ENCODE data around the gene NMNAT3. TPM values are rescaled to one million over a fixed set of nuclear protein-coding genes. Genes with fewer than 3 reads are reported as not detected.

NMNAT3 gene
- total RNA-seq, 1 experiment from 2014 or later = 4.6 TPM

- no peak overlapping the region for H3K27ac Mint-ChIP-seq
- H3K27me3 Mint-ChIP-seq (ENCODE audit: low read depth) = peaks cover 4% of the 10 kb centered on the region
- no peaks in the 10 kb centered on the region for H3K9me3 Mint-ChIP-seq
- no peak overlapping the region for H3K4me3 Mint-ChIP-seq
- CTCF ChIA-PET = no interaction called here
- no peak for ATAC-seq
- peaks cover 8% of the 10 kb centered on the region; the same call in 1 of the 2 replicates for H3K4me1 Mint-ChIP-seq
- TF ChIP-seq KAT7 (CRISPR knock-in tag; IDR thresholded peaks at IDR 0.05; ENCODE audit: borderline replicate concordance) (no peak), TCF7 (CRISPR knock-in tag; IDR thresholded peaks at IDR 0.05; ENCODE audit: low read depth) (no peak), TP53 (CRISPR knock-in tag; IDR thresholded peaks at IDR 0.05) (no peak), ATF1 (CRISPR knock-in tag; IDR thresholded peaks at IDR 0.05) (no peak), HMGXB4 (CRISPR knock-in tag; IDR thresholded peaks at IDR 0.05) (no peak), NFYB (CRISPR knock-in tag; conservative IDR thresholded peaks at IDR 0.05; ENCODE audit: low read depth) (no peak), MLX (CRISPR knock-in tag; IDR thresholded peaks at IDR 0.05) (no peak)
- TF ChIP-seq, protein P1, sequence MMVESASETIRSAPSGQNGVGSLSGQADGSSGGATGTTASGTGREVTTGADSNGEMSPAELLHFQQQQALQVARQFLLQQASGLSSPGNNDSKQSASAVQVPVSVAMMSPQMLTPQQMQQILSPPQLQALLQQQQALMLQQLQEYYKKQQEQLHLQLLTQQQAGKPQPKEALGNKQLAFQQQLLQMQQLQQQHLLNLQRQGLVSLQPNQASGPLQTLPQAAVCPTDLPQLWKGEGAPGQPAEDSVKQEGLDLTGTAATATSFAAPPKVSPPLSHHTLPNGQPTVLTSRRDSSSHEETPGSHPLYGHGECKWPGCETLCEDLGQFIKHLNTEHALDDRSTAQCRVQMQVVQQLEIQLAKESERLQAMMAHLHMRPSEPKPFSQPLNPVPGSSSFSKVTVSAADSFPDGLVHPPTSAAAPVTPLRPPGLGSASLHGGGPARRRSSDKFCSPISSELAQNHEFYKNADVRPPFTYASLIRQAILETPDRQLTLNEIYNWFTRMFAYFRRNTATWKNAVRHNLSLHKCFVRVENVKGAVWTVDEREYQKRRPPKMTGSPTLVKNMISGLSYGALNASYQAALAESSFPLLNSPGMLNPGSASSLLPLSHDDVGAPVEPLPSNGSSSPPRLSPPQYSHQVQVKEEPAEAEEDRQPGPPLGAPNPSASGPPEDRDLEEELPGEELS (CRISPR knock-in tag; IDR thresholded peaks at IDR 0.05) = no peak
- TF ChIP-seq, protein P2, sequence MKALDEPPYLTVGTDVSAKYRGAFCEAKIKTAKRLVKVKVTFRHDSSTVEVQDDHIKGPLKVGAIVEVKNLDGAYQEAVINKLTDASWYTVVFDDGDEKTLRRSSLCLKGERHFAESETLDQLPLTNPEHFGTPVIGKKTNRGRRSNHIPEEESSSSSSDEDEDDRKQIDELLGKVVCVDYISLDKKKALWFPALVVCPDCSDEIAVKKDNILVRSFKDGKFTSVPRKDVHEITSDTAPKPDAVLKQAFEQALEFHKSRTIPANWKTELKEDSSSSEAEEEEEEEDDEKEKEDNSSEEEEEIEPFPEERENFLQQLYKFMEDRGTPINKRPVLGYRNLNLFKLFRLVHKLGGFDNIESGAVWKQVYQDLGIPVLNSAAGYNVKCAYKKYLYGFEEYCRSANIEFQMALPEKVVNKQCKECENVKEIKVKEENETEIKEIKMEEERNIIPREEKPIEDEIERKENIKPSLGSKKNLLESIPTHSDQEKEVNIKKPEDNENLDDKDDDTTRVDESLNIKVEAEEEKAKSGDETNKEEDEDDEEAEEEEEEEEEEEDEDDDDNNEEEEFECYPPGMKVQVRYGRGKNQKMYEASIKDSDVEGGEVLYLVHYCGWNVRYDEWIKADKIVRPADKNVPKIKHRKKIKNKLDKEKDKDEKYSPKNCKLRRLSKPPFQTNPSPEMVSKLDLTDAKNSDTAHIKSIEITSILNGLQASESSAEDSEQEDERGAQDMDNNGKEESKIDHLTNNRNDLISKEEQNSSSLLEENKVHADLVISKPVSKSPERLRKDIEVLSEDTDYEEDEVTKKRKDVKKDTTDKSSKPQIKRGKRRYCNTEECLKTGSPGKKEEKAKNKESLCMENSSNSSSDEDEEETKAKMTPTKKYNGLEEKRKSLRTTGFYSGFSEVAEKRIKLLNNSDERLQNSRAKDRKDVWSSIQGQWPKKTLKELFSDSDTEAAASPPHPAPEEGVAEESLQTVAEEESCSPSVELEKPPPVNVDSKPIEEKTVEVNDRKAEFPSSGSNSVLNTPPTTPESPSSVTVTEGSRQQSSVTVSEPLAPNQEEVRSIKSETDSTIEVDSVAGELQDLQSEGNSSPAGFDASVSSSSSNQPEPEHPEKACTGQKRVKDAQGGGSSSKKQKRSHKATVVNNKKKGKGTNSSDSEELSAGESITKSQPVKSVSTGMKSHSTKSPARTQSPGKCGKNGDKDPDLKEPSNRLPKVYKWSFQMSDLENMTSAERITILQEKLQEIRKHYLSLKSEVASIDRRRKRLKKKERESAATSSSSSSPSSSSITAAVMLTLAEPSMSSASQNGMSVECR (CRISPR knock-in tag; IDR thresholded peaks at IDR 0.05; ENCODE audit: borderline replicate concordance) = no peak
- no peak for DNase-seq (ENCODE audit: low spot score)
- H3K36me3 Mint-ChIP-seq = peaks cover 4% of the 10 kb centered on the region; the same call in 1 of the 2 replicates
- POLR2A ChIA-PET = no interaction called here
These were observed 159.5 kb downstream of the NMNAT3 start for GRCh38 chr3:139518306-139518705.

GRCh38 chr3:139517321-139518065 lies 160.3 kb downstream of the NMNAT3 start:
- ATAC-seq = no peak
- ChIA-PET CTCF (no interaction called here), POLR2A (no interaction called here)
- no peak overlapping the region for H3K27ac Mint-ChIP-seq
- no peaks in the 10 kb centered on the region; the same call in 1 of the 2 replicates for H3K27me3 Mint-ChIP-seq (ENCODE audit: low read depth)
- H3K4me3 Mint-ChIP-seq = no peak overlapping the region
- no peaks in the 10 kb centered on the region for H3K36me3 Mint-ChIP-seq
- no peak for DNase-seq (ENCODE audit: low spot score)
- no peaks in the 10 kb centered on the region for H3K9me3 Mint-ChIP-seq
- H3K4me1 Mint-ChIP-seq = peaks cover 4% of the 10 kb centered on the region; the same call in 1 of the 2 replicates
- TF ChIP-seq, protein P3, sequence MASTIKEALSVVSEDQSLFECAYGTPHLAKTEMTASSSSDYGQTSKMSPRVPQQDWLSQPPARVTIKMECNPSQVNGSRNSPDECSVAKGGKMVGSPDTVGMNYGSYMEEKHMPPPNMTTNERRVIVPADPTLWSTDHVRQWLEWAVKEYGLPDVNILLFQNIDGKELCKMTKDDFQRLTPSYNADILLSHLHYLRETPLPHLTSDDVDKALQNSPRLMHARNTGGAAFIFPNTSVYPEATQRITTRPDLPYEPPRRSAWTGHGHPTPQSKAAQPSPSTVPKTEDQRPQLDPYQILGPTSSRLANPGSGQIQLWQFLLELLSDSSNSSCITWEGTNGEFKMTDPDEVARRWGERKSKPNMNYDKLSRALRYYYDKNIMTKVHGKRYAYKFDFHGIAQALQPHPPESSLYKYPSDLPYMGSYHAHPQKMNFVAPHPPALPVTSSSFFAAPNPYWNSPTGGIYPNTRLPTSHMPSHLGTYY (CRISPR knock-in tag; IDR thresholded peaks at IDR 0.05) = no peak
- no peak for TF ChIP-seq JAZF1 (CRISPR knock-in tag; IDR thresholded peaks at IDR 0.05)
- no peak for TF ChIP-seq ZSCAN18 (CRISPR knock-in tag; IDR thresholded peaks at IDR 0.05)
- no peak for TF ChIP-seq ZNF425 (CRISPR knock-in tag; conservative IDR thresholded peaks at IDR 0.05)
- no peak for TF ChIP-seq SP1 (CRISPR knock-in tag; conservative IDR thresholded peaks at IDR 0.05)
- TF ChIP-seq, protein P4, sequence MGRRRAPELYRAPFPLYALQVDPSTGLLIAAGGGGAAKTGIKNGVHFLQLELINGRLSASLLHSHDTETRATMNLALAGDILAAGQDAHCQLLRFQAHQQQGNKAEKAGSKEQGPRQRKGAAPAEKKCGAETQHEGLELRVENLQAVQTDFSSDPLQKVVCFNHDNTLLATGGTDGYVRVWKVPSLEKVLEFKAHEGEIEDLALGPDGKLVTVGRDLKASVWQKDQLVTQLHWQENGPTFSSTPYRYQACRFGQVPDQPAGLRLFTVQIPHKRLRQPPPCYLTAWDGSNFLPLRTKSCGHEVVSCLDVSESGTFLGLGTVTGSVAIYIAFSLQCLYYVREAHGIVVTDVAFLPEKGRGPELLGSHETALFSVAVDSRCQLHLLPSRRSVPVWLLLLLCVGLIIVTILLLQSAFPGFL (CRISPR knock-in tag; IDR thresholded peaks at IDR 0.05; ENCODE audit: borderline replicate concordance) = no peak
- TF ChIP-seq ATF1 (CRISPR knock-in tag; IDR thresholded peaks at IDR 0.05) = no peak
- no peak for TF ChIP-seq TEAD4 (CRISPR knock-in tag; IDR thresholded peaks at IDR 0.05)
- TF ChIP-seq PRRX2 (CRISPR knock-in tag; IDR thresholded peaks at IDR 0.05) = no peak
- no peak for TF ChIP-seq KAT7 (CRISPR knock-in tag; IDR thresholded peaks at IDR 0.05; ENCODE audit: borderline replicate concordance)
- TF ChIP-seq ZNF138 (CRISPR knock-in tag; conservative IDR thresholded peaks at IDR 0.05) = no peak

All from WTC11 (cell line).